ENCODE data around the gene PRRC2C. TPM values are rescaled to one million over a fixed set of nuclear protein-coding genes. Genes with fewer than 3 reads are reported as not detected.

PRRC2C gene
- total RNA-seq, 1 experiment from 2014 or later = 208 TPM

DNA sequence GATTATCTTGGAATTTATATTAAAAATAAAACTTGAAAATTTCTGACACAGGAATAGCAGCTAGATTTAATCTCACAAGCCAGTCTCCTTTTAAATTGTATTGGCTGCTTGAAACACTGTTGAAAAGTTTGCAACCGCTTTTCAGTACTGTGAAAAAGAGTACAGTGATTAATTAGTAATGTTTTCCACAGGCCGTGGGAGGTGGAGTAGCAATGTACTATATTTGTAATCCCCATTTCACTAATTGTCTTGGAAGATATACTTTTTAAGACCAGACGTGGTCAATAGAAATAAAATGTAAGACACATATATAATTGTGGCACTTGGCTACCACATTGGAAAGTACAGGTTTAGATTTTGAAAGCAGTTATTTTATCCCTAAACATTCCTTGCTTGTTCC, 95.9 kb downstream of the PRRC2C start:
- CTCF ChIA-PET = no interaction called here
- H3K9me3 Mint-ChIP-seq (ENCODE audit: unreplicated experiment) = no peaks in the 10 kb centered on the region
- no TSS peak for BruUV-seq (replicated peaks)

DNA sequence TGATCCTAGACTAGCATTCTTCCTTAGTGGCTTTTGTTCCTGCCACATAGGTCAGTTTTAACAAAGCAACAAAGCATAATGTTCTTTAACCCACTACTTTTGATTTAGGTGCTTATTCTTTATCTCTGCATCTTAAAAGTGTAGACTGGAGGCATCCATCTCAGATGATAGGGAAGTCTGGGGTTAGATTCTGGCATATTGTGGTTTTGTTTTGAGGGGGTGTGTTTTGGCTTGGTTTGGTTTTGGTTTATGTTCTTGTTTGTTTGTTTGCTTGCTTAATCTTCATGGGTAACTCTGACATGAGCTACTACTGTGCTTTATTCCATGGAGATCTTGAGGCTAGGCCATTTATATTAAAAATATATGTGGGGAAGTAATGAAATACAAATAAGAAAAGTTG, 96.4 kb downstream of the PRRC2C start:
- H3K4me3 ChIP-seq (ENCODE audit: low read depth, low read length) = no peak overlapping the region
- BruUV-seq (replicated peaks) = no TSS peak
- intact Hi-C loops (cut with micrococcal nuclease; ENCODE audit: unreplicated experiment) = loop anchor here (10.0 kb wide), 1 partner anchor 133 kb away; no protein-coding TSS in a partner anchor
- Mint-ChIP-seq H3K4me3 (ENCODE audit: unreplicated experiment) (no peak overlapping the region), H3K4me1 (ENCODE audit: low read depth, unreplicated experiment) (no peaks in the 10 kb centered on the region), H3K36me3 (ENCODE audit: insufficient read depth, unreplicated experiment) (peaks cover 93% of the 10 kb centered on the region), H3K27me3 (ENCODE audit: insufficient read depth, unreplicated experiment) (no peaks in the 10 kb centered on the region), H3K9me3 (ENCODE audit: unreplicated experiment) (no peaks in the 10 kb centered on the region), H3K27ac (ENCODE audit: unreplicated experiment) (no peak overlapping the region)
- no peaks in the 10 kb centered on the region for H3K27me3 ChIP-seq (replicated peaks; ENCODE audit: control insufficient read depth, insufficient read depth, low read length)
- no peak for DNase-seq
- CTCF ChIA-PET = no interaction called here
- H3K36me3 ChIP-seq (ENCODE audit: control insufficient read depth, insufficient read depth, low read length) = peaks cover 4% of the 10 kb centered on the region
- no peaks in the 10 kb centered on the region for H3K4me1 ChIP-seq
- TF ChIP-seq, protein P1, sequence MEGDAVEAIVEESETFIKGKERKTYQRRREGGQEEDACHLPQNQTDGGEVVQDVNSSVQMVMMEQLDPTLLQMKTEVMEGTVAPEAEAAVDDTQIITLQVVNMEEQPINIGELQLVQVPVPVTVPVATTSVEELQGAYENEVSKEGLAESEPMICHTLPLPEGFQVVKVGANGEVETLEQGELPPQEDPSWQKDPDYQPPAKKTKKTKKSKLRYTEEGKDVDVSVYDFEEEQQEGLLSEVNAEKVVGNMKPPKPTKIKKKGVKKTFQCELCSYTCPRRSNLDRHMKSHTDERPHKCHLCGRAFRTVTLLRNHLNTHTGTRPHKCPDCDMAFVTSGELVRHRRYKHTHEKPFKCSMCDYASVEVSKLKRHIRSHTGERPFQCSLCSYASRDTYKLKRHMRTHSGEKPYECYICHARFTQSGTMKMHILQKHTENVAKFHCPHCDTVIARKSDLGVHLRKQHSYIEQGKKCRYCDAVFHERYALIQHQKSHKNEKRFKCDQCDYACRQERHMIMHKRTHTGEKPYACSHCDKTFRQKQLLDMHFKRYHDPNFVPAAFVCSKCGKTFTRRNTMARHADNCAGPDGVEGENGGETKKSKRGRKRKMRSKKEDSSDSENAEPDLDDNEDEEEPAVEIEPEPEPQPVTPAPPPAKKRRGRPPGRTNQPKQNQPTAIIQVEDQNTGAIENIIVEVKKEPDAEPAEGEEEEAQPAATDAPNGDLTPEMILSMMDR (IDR thresholded peaks at IDR 0.05; ENCODE audit: insufficient read depth in 1 of 2, low read depth in 1 of 2, low read length in 1 of 2, severe bottlenecking in 1 of 2, unreplicated experiment in 1 of 2) = no peak
- POLR2A ChIA-PET = no interaction called here
- H3K9me3 ChIP-seq = no peaks in the 10 kb centered on the region

More for the DNA sequence above, 95.9 kb downstream of the PRRC2C start:
- Mint-ChIP-seq H3K27me3 (ENCODE audit: insufficient read depth, unreplicated experiment) (no peaks in the 10 kb centered on the region), H3K36me3 (ENCODE audit: insufficient read depth, unreplicated experiment) (peaks cover 93% of the 10 kb centered on the region), H3K27ac (ENCODE audit: unreplicated experiment) (no peak overlapping the region), H3K4me1 (ENCODE audit: low read depth, unreplicated experiment) (no peaks in the 10 kb centered on the region), H3K4me3 (ENCODE audit: unreplicated experiment) (no peak overlapping the region)
- Histone ChIP-seq H3K4me3 (ENCODE audit: low read depth, low read length) (no peak overlapping the region), H3K27me3 (replicated peaks; ENCODE audit: control insufficient read depth, insufficient read depth, low read length) (no peaks in the 10 kb centered on the region), H3K9me3 (no peaks in the 10 kb centered on the region), H3K36me3 (ENCODE audit: control insufficient read depth, insufficient read depth, low read length) (peaks cover 4% of the 10 kb centered on the region), H3K4me1 (no peaks in the 10 kb centered on the region)
- intact Hi-C loops (cut with micrococcal nuclease; ENCODE audit: unreplicated experiment) = loop anchor here (10.0 kb wide), 1 partner anchor 134 kb away; no protein-coding TSS in a partner anchor
- POLR2A ChIA-PET = no interaction called here
- TF ChIP-seq, protein P1 (IDR thresholded peaks at IDR 0.05; ENCODE audit: insufficient read depth in 1 of 2, low read depth in 1 of 2, low read length in 1 of 2, severe bottlenecking in 1 of 2, unreplicated experiment in 1 of 2) = no peak
- no peak for DNase-seq

DNA sequence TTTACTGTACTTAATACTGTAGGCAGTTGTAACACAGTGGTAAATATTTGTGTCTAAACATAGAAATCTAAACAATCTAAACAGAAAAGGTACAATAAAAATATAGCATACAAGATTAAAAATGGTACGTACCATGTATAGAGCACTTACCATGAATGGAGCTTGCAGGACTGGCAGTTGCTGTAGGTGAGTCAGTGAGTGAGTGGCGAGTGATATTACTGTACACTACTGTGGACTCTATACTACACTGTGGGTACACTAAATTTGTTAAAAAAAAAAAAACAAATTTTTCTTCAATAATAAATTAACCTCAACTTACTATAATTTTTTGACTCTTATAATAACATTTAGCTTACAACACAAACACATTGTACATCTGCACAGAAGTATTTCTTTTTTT, 97.3 kb downstream of the PRRC2C start:
- no peak for DNase-seq
- CTCF ChIA-PET = no interaction called here
- H3K36me3 ChIP-seq (ENCODE audit: control insufficient read depth, insufficient read depth, low read length) = peaks cover 4% of the 10 kb centered on the region
- H3K27ac Mint-ChIP-seq (ENCODE audit: unreplicated experiment) = no peak overlapping the region
- H3K27me3 ChIP-seq (replicated peaks; ENCODE audit: control insufficient read depth, insufficient read depth, low read length) = no peaks in the 10 kb centered on the region
- no peaks in the 10 kb centered on the region for H3K9me3 Mint-ChIP-seq (ENCODE audit: unreplicated experiment)
- H3K4me3 Mint-ChIP-seq (ENCODE audit: unreplicated experiment) = no peak overlapping the region
- no peaks in the 10 kb centered on the region for H3K4me1 ChIP-seq
- no peaks in the 10 kb centered on the region for H3K4me1 Mint-ChIP-seq (ENCODE audit: low read depth, unreplicated experiment)
- H3K27me3 Mint-ChIP-seq (ENCODE audit: insufficient read depth, unreplicated experiment) = no peaks in the 10 kb centered on the region
- H3K4me3 ChIP-seq (ENCODE audit: low read depth, low read length) = no peak overlapping the region
- no TSS peak for BruUV-seq (replicated peaks)
- intact Hi-C loops (cut with micrococcal nuclease; ENCODE audit: unreplicated experiment) = loop anchor here (10.0 kb wide), 1 partner anchor 132 kb away; no protein-coding TSS in a partner anchor
- H3K36me3 Mint-ChIP-seq (ENCODE audit: insufficient read depth, unreplicated experiment) = peaks cover 93% of the 10 kb centered on the region
- TF ChIP-seq, protein P1 (IDR thresholded peaks at IDR 0.05; ENCODE audit: insufficient read depth in 1 of 2, low read depth in 1 of 2, low read length in 1 of 2, severe bottlenecking in 1 of 2, unreplicated experiment in 1 of 2) = no peak
- POLR2A ChIA-PET = no interaction called here
- no peaks in the 10 kb centered on the region for H3K9me3 ChIP-seq

All from Caco-2 (cell line).